Mammary epithelial cell (primary cell): Measurements from ENCODE around the gene ART5.

Experiments
- EZH2 ChIP-seq: IDR thresholded peaks from 2 replicates; pipeline ENCODE4 v1.6.1; 2012; ENCODE audit warnings: low read length, inconsistent platforms, borderline replicate concordance
- TF ChIP-seq, protein P1 (sequence below), 2 donors: IDR thresholded peaks in 1 of 2; conservative IDR thresholded peaks in 1 of 2; 2 replicates each; pipeline ENCODE4 v1.5.1; 2011 to 2012; ENCODE audit warnings: inconsistent platforms in 2 of 2, low read length in 2 of 2, mild to moderate bottlenecking in 2 of 2, control low read depth in 1 of 2, low read depth in 1 of 2; ENCODE audit not compliant: insufficient read depth in 1 of 2; ENCODE audit errors: extremely low read depth in 1 of 2

DNA sequence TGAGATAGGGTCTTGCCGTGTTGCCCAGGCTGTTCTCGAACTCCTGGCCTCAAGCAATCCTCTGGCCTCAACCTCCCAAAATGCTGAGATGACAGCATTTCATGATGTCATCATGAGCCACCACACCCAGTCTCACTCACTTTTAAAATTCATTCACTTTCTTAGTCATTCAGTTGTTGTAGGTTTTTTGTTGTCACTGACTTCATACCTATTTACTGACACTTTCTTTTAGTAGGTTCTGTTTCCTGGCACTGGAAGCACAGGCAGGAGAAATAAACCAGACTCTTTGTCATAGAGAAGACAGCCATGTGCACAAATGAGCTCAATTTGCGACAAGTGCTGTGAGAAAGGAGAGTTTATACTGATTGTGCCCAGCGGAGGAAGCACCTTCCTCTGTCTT is 10.5 kb downstream of the ART5 start:
- TF ChIP-seq, protein P1, sequence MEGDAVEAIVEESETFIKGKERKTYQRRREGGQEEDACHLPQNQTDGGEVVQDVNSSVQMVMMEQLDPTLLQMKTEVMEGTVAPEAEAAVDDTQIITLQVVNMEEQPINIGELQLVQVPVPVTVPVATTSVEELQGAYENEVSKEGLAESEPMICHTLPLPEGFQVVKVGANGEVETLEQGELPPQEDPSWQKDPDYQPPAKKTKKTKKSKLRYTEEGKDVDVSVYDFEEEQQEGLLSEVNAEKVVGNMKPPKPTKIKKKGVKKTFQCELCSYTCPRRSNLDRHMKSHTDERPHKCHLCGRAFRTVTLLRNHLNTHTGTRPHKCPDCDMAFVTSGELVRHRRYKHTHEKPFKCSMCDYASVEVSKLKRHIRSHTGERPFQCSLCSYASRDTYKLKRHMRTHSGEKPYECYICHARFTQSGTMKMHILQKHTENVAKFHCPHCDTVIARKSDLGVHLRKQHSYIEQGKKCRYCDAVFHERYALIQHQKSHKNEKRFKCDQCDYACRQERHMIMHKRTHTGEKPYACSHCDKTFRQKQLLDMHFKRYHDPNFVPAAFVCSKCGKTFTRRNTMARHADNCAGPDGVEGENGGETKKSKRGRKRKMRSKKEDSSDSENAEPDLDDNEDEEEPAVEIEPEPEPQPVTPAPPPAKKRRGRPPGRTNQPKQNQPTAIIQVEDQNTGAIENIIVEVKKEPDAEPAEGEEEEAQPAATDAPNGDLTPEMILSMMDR (conservative IDR thresholded peaks at IDR 0.05 in 1 of 2, IDR thresholded peaks at IDR 0.05 in 1 of 2; ENCODE audit: extremely low read depth in 1 of 2, insufficient read depth in 1 of 2, low read depth in 1 of 2, low read length in 2 of 2), result no peak
- no peak for TF ChIP-seq EZH2
